Posterior vena cava (tissue), 2 donors: ENCODE measurements around the gene SSU72. TPM values are rescaled to one million over a fixed set of nuclear protein-coding genes. Genes with fewer than 3 reads are reported as not detected.
A peak's percentile ranks its signal among the peaks of the same experiment; 100 is the strongest.
"Not testable (repeated sequence)": the region's sequence is repeated elsewhere in the genome, so short reads cannot be mapped to it uniquely, and the experiment has no call there.

Source experiments
- DNase-seq: peaks from one replicate; pipeline ENCODE4 v3.0.0-alpha.2; 2020; ENCODE audit warnings: low spot score
- intact Hi-C, 2 donors: fragments of 100-400 bp; cut with DNase I; formaldehyde crosslinking; loops; one replicate each; pipeline versions ENCODE4 v1.14.1 to v1.14.2; 2022 to 2023
- total RNA-seq, 2 donors: library from RNA; stranded (reverse); fragmentation: NEBNext Ultra II Directional; extraction: Animal tissue kit (Norgen Biotek cat#: 25700); gene quantifications; one replicate each; pipeline ENCODE4 v1.2.1, GENCODE V29; 2021
- donor health status: DM: yes; HTN: yes; CAD: no.
- donor health status: DM: yes; HTN: yes; CAD: no.

Gene SSU72
- total RNA-seq, 2 donors from 2014 or later, result 60.7 to 66.0 TPM

DNA sequence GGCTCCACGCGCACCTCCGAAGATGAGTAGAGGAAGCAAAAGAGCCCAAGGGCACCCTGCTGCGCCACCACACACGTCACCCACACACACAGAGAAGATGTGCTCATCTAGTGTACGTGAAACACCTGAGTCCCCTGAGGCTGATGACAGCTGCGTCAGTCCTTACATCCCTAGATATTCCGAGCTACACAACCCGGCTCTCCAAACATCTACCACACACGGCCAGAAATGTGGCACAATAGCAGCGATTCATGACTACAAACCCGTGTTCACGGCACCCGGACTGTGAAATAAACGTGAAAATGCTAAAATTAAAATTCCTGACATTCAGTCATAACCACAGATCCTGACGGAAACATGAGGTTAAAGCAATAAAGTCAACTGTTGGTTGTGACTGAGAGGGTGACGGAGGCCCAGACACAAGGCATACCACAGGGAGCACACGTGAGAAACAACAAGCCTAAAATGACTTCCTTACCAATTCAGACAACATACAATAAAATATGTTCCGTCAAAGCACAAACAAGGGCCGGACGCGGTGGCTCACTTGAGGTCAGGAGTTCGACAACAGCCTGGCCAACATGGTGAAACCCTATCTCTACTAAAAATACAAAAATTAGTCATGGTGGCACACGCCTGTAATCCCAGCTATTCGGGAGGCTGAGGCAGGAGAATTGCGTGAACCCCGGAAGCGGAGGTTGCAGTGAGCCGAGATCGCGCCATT, 7.3 kb downstream of the SSU72 start:
- intact Hi-C loops, result no loop called here
- no peak for DNase-seq

GRCh38 chr1:1565340-1565739, 9.3 kb downstream of the SSU72 start:
- intact Hi-C loops, result no loop called here
- DNase-seq, result no peak

DNA sequence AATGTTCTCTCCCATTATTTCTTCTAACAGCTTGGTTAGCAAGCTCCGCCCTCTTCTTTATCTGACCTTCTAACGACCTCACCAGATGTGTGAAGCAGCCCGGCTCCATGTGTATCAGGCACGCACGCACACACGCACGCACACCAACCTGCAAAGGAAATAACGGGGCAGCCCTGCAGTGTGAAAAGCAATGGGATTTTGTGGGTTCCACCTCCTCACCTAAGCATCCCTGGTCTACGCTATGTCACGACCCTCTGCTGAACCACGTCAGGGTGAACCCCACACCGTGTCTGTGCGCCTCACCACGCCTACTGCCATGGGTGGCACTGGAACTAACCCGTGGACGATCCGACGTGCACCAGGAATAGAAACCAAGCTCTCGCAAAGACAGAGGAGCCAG, 10.4 kb downstream of the SSU72 start:
- intact Hi-C loops, result no loop called here
- no peak for DNase-seq

GRCh38 chr1:1563688-1564087, 11.0 kb downstream of the SSU72 start:
- intact Hi-C loops, result no loop called here
- DNase-seq, result no peak

- DNase-seq, result no peak
- intact Hi-C loops, result no loop called here
These were observed 12.0 kb downstream of the SSU72 start for GRCh38 chr1:1562556-1563195.

- intact Hi-C loops, result no loop called here
- DNase-seq, result no peak
These were observed 12.7 kb downstream of the SSU72 start for GRCh38 chr1:1561801-1562470.

DNA sequence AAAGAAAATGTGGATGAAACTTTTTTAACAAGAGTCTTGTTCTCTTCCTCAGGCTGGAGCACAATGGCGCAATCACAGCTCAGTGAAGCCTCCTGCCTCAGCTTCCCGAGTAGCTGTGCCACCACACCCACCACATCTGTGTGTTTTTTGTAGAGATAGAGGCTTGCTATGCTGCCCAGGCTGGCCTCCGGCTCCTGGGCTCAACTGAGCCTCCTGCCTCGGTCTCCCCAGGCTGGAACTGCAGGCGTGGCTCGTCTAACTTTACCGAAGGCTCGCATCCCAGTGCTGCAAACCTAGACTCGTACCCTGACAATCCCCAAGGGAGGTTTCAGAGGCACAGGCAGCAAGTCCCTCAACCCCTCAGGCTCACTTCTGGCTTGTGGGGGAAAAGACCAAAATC, 14.5 kb downstream of the SSU72 start:
- intact Hi-C loops, result no loop called here
- no peak for DNase-seq

DNA sequence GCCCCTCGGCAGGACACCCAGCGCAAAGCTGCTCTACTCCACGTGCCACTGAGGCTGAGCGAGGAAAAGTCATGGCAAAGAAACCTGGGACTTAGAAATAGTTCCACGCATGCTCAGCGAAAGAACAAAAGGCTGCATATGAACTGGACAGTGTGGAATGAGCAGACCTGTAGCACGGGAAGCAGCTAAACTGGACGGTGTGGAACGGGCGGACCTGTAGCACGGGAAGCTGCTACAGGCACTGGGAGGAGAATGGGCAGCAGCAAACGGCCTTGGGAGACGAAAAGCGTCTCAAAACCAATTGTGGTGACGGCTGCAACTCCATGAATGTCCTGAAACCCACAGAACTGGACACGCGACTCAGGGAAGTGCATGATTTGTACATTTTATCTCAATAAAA, 15.6 kb downstream of the SSU72 start:
- DNase-seq, result no peak
- intact Hi-C loops, result no loop called here

DNA sequence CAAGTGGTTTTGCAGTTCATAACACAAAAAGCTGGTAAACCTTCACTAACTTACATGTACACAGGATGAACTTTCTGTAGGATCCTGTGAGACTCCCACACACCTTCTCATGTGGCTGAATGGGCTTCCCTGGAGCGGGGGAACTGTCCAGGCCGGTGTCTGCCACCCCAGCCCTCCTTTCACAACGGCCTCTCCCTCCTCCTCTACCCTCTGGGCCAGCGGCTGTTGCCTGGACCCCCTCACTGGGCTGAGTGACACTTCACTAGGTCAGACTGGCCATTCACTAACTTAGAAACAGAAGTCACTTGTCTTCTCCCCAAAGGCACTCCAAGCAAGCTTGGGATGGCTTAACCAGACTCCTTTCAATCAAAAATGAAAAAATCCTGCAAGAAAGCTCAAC, 16.1 kb downstream of the SSU72 start:
- intact Hi-C loops, result no loop called here
- no peak for DNase-seq

GRCh38 chr1:1557688-1558087, 17.0 kb downstream of the SSU72 start:
- intact Hi-C loops, DNase-seq: not testable (repeated sequence)

- intact Hi-C loops, DNase-seq: not testable (repeated sequence)
These were observed 17.7 kb downstream of the SSU72 start for GRCh38 chr1:1556961-1557360.

GRCh38 chr1:1556505-1556904, 18.2 kb downstream of the SSU72 start:
- DNase-seq, result peak; percentile 74
- intact Hi-C loops, result no loop called here

DNA sequence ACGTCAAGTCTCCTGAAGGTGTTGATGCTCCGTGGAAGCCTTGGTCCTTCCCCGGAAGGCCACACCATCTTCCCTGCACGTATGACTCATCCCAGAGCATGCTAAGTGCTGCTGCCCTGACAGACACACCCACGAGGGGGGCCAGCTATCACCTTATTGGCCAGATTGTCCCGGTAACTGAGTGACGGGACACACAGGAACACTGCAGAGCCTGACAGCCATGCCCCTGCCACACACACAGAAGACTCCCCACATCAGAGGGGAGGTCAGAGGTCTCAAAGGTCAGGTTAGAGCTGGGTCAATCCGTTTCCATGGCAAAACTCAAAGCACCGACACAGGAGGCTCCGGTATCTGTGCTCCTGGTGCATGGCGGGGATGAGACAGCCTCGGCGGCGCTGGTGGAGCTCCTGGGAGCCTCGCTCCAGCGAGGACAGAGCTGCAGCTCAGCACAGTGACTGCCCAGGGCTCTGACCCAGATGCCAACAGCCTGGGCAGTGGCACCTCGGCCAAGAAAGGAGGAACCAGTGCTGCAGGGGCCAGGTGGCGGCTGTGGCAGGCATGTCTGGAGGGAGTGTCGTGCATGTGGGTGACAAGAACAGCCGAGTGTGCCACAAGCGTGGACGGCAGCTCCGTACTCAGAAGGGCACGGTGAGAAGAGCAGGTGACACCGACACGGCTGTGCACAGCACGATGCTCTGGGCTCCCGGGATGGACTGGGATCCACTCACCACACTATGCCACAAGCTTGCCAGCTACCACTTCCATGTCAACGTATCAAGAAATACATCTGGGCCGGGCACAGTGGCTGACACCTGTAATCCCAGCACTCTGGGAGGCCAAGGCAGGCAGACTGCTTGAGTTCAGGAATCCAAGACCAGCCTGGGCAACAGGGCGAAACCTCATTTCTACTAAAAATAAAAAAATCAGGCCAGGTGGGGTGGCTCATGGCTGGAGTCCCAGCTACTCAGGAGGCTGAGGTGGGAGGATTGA, 19.4 kb downstream of the SSU72 start:
- peak; percentile 69 for DNase-seq
- intact Hi-C loops, result no loop called here

- intact Hi-C loops, result no loop called here
- DNase-seq, result peak; percentile 79
These were observed 20.1 kb downstream of the SSU72 start for GRCh38 chr1:1554550-1554925.

GRCh38 chr1:1553821-1554494, 20.7 kb downstream of the SSU72 start:
- DNase-seq, result no peak
- intact Hi-C loops, result no loop called here

DNA sequence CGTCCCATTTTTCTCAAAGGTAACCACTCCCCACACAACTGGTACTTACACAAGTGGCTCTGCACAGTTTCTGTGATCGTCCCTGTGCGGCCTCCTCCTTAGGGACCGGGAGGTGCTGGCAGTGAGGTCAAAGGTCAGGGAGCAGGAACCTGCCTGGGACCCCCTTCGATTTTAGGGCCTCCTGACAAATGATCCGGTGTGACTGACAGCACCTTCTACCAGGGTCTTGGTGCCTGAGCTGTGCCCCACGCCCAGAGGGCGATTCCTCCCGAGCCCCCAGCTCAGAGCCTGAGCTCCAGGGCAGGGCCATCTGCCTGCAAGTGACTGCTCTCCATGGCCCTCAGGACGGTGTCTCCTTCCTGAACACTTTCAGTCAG, 22.4 kb downstream of the SSU72 start:
- intact Hi-C loops, result no loop called here
- DNase-seq, result no peak

- intact Hi-C loops, result no loop called here
- DNase-seq, result no peak
These were observed 23.0 kb downstream of the SSU72 start for GRCh38 chr1:1551524-1552262.
